Forelimb muscle (tissue), 1 donor: Measurements from ENCODE around the gene RAB10. TPM values are rescaled to one million over a fixed set of nuclear protein-coding genes. Genes with fewer than 3 reads are reported as not detected.
"Not testable (repeated sequence)": the region's sequence is repeated elsewhere in the genome, so short reads cannot be mapped to it uniquely, and the experiment has no call there.

Experiments
- DNase-seq: peaks from one replicate; pipeline ENCODE4 v3.0.0-alpha.2; 2013; ENCODE audit warnings: low read depth
- polyA plus RNA-seq: library from polyadenylated mRNA; unstranded; fragments of 120-200 nt; gene quantifications from one replicate; pipeline ENCODE4 v1.2.1, GENCODE V29; 2013; ENCODE audit not compliant: insufficient read length

The RAB10 gene
- polyA plus RNA-seq, 1 donor, result 99.9 TPM

DNA sequence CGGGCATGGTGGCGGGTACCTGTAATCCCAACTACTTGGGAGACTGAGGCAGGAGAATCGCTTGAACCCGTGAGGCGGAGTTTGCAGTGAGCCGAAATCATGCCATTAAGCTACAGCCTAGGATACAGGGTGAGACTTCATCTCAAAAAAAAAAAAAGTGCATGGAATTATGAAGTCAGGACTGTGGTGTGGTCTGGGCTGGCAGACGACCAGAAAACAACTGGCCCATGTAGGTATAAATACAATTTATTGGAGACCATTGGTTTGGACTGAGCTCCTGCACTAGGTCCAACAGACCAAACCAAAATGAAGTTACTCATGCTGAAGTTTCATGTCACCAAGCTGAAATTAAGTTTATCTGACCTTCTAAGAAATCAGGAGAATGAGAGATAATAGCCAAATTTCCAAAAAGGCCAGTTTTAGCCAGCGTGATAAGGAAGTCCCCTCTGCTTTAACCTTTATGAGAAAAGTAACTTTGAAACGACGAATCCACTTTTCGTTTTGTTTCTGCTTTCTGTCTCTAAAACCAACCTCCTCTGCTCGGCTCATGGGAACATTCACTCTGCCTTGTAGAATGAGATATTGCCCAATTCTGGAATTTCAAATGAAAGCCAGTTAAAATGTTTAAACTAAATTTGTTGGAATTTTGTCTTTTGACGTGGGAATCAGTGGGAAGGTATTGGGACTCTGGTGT, 17.7 kb upstream of the RAB10 start:
- no peak for DNase-seq

DNA sequence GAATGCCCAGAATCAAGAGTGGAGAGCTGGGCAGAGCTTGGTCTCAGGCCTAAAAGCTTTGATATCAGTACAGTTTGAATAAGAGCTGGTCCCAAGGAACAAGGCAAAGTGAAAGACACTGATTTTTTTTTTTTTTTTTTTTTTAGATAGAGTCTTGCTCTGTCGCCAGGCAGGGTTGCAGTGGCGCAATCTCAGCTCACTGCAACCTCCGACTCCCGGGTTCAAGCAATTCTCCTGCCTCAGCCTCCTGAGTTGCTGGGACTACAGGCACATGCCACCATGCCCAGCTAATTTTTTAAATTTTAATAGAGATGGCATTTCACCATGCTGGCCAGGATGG, 17.2 kb upstream of the RAB10 start:
- DNase-seq, result not testable (repeated sequence)

DNA sequence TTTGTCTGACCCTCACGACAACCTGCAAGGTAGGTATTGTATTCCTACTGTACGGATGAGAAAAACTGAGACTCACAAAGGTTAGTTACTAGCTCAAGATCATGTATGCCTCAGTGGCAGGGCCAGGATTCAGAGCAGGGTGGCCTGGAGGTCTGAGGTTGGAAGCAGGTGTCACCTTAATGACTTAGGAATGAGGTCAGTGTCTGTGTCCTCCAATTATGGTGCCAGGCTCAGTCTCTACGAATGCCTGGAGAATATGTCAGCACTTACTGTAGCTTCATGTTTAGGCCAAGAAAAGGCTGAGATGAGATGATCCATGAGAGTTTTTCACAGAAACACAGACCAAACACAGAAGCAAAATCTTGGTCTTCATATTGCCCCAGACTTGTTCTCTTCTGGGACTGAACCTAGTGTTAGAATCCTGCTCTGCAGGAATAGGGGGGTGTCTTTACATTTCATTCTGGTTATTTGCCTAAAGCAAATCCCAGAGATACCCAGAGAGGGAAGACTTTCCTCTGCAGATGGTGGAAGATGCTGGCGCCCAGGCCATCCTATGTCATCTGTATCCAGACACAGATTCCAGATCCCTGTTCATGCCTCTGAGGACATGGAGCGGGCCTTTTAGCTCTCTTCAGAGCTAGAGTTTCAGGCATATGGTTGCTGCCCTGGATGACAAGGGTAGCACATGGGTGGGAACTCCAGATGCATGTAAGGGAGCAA, 16.3 kb upstream of the RAB10 start:
- DNase-seq, result no peak

GRCh38 chr2:26018184-26019055, 15.5 kb upstream of the RAB10 start:
- no peak for DNase-seq

DNA sequence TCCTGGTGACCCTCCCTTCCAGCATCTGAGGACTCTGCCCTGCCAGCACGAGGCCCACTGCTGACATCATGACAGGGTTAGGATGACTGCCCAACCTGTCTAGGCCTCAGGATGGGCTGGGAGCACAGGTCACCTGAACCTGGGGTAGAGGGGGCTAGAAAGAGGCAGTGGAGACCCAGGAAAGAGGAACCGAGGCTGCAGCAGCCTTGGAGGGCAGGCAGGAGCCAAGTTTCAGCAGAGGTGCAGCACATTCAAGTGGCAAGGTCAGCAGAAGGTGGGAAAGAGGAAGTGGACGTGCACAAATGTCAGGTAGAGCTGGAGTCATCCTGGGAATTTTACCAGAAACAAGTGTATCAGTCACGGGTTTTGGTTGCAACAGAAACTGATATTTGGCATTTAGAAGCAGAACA, 13.6 kb upstream of the RAB10 start:
- no peak for DNase-seq

DNA sequence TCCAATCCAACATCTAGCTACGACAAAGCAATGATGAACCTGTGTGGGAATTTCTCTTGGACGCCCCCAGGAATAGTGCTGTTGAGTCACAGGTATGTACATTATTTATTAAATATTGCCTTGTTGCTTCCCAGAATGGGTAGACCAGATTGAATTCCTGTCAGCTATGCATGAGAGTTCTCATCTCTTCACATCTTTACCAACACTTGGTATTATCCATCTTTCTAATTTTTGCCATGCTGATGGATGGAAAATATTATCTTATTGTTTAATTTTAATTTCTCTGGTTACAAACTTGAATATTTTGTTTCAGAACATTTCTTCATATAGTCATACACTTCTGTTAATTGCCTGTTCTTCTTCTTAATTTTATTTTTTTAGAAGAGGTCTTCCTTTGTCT, 9.6 kb upstream of the RAB10 start:
- DNase-seq, result no peak

GRCh38 chr2:26025509-26025908, 8.4 kb upstream of the RAB10 start:
- no peak for DNase-seq

DNA sequence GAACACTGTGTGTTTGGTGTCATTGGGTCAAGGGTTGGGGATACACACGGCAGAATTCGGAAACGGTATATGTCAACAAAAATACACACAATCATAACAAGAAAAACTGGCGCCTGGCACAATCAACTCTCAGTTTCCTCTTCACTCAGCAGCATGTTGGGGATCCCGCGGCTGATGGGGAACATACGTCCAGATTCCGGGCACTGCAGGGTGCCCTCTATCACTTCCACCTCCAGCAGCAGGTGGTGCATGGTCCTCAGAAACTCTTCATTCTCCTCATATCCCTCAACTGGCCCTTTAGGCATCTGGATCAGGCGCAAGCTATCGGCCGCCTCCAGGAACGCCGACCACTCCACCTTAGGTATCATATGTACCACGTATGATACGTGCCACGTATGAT, 5.8 kb upstream of the RAB10 start:
- not testable (repeated sequence) for DNase-seq

- DNase-seq, result not testable (repeated sequence)
These were observed 1.2 kb upstream of the RAB10 start for GRCh38 chr2:26032586-26033269.

GRCh38 chr2:26033270-26033817, 540 bp upstream of the RAB10 start:
- no peak for DNase-seq

- no peak for DNase-seq
These were observed 731 bp downstream of the RAB10 start for GRCh38 chr2:26034637-26034992.

- no peak for DNase-seq
These were observed 1.3 kb downstream of the RAB10 start for GRCh38 chr2:26035090-26035743.

GRCh38 chr2:26039603-26040323, 5.9 kb downstream of the RAB10 start:
- no peak for DNase-seq

GRCh38 chr2:26043109-26043508, 9.2 kb downstream of the RAB10 start:
- no peak for DNase-seq

- no peak for DNase-seq
These were observed 10.2 kb downstream of the RAB10 start for GRCh38 chr2:26043862-26044696.

DNA sequence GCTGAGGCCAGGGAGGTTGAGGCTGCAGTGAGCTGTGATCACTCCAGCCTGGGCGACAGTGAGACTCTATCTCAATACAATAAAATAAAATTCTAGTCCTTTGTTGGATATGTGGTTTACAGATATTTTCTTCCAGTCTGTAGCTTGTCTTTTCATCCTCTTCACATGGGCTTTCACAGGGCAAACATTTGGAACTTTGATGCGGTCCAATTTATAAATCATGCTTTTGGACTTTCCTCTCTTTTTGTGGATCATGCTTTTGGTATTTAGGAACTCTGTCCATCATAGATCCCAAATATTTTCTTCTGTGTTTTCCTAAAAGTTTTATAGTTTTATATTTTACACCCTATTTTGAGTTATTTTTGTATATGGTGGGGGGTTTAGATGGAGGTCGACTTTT, 14.9 kb downstream of the RAB10 start:
- no peak for DNase-seq

- no peak for DNase-seq
These were observed 15.8 kb downstream of the RAB10 start for GRCh38 chr2:26049641-26050040.

- no peak for DNase-seq
These were observed 18.9 kb downstream of the RAB10 start for GRCh38 chr2:26052740-26053139.

GRCh38 chr2:26054598-26055348, 20.9 kb downstream of the RAB10 start:
- no peak for DNase-seq
